Amygdala (tissue), 56 donors: ENCODE results near the gene CATSPERE.

Experiments used
- DNase-seq, 56 donors: peaks; one replicate each; lab custom pipeline; 2025; lab: John Stamatoyannopoulos, UW

The CATSPERE gene

GRCh38 chr1:244614879-244615278, 153.8 kb downstream of the CATSPERE start:
- no peak for DNase-seq

GRCh38 chr1:244615301-244615700, 154.2 kb downstream of the CATSPERE start:
- DNase-seq: no peak

- no peak for DNase-seq
Measured at GRCh38 chr1:244626709-244627108, 165.6 kb downstream of the CATSPERE start.

- DNase-seq: no peak
Measured at GRCh38 chr1:244628789-244629188, 167.7 kb downstream of the CATSPERE start.

- no peak for DNase-seq
Measured at GRCh38 chr1:244633140-244633539, 172.1 kb downstream of the CATSPERE start.

GRCh38 chr1:244634546-244634945, 173.5 kb downstream of the CATSPERE start:
- DNase-seq: peak in 1 of 56 donors; percentile 21

GRCh38 chr1:244636488-244637259, 175.6 kb downstream of the CATSPERE start:
- DNase-seq: no peak

- no peak for DNase-seq
Measured at GRCh38 chr1:244639561-244639960, 178.5 kb downstream of the CATSPERE start.

- DNase-seq: no peak
Measured at GRCh38 chr1:244640917-244641316, 179.8 kb downstream of the CATSPERE start.

GRCh38 chr1:244642526-244642925, 181.5 kb downstream of the CATSPERE start:
- DNase-seq: no peak

GRCh38 chr1:244642988-244643387, 181.9 kb downstream of the CATSPERE start:
- DNase-seq: no peak

- no peak for DNase-seq
Measured at GRCh38 chr1:244645414-244645813, 184.3 kb downstream of the CATSPERE start.

- no peak for DNase-seq
Measured at GRCh38 chr1:244645890-244646289, 184.8 kb downstream of the CATSPERE start.

- DNase-seq: no peak
Measured at GRCh38 chr1:244647819-244648218, 186.7 kb downstream of the CATSPERE start.

- peak in 6 of 56 donors; percentile 28 to 44 (median 38) for DNase-seq
Measured at GRCh38 chr1:244651956-244652622, 191.0 kb downstream of the CATSPERE start.

GRCh38 chr1:244652623-244653438, 191.8 kb downstream of the CATSPERE start, which contains the start of gene DESI2:
TSS of gene DESI2 (plus strand) at chr1:244653126. CDS start at chr1:244653314, 188 bp downstream.
- DNase-seq: peak; percentile 71 to 100 (median 98)

GRCh38 chr1:244653439-244654107, 192.5 kb downstream of the CATSPERE start:
- DNase-seq: peak in 10 of 56 donors; percentile 12 to 67 (median 44)

- no peak for DNase-seq
Measured at GRCh38 chr1:244654108-244655038, 193.3 kb downstream of the CATSPERE start.

- DNase-seq: no peak
Measured at GRCh38 chr1:244655186-244655585, 194.1 kb downstream of the CATSPERE start.
